Body of pancreas (tissue), 4 donors: ENCODE results near the gene SRGAP1. TPM values are rescaled to one million over a fixed set of nuclear protein-coding genes. Genes with fewer than 3 reads are reported as not detected.

Experiments used
- ATAC-seq: fragments of 150-250 bp; one replicate; pipeline ENCODE4 v1.9.1; 2016
- DNase-seq, 4 donors: peaks; one replicate each; pipeline ENCODE4 v3.0.0-alpha.2; 2019
- H3K27ac ChIP-seq, 4 donors: fragments of 200-600 bp; sonication (generic); 1 replicate in 3 of 4; 2 replicates in 1 of 4; pipeline versions ENCODE4 v1.5.1 to v1.6.1; 2016 to 2019; ENCODE audit warnings: mild to moderate bottlenecking in 1 of 4, mixed read lengths in 1 of 4, moderate library complexity in 1 of 4
- H3K27me3 ChIP-seq, 2 donors: fragments of 200-600 bp; sonication (generic); one replicate each; pipeline ENCODE4 v1.6.0; 2016; ENCODE audit warnings: mild to moderate bottlenecking in 1 of 2
- H3K36me3 ChIP-seq, 2 donors: fragments of 200-600 bp; sonication (generic); replicated peaks in 1 of 2; 2 replicates each; pipeline ENCODE4 v1.5.1; 2016; ENCODE audit warnings: low read depth in 2 of 2; ENCODE audit not compliant: insufficient read depth in 1 of 2
- H3K4me1 ChIP-seq: fragments of 200-600 bp; sonication (generic); one replicate; pipeline ENCODE4 v1.6.0; 2016
- H3K4me3 ChIP-seq, 2 donors: fragments of 200-600 bp; sonication (generic); 1 replicate in 1 of 2; 2 replicates in 1 of 2; pipeline ENCODE4 v1.5.1; 2016 to 2019
- H3K9me3 ChIP-seq, 3 donors: fragments of 200-600 bp; sonication (generic); 1 replicate in 2 of 3; 2 replicates in 1 of 3; pipeline ENCODE4 v1.5.1; 2016
- POLR2A ChIP-seq, 3 donors: fragments of 450-650 bp; IDR thresholded peaks; one replicate each; pipeline ENCODE4 v1.6.1; 2016; ENCODE audit warnings: antibody characterized with exemption in 3 of 3, mild to moderate bottlenecking in 2 of 3
- WGBS, 2 donors: methylation state at CpG; one replicate each; pipeline ENCODE4 v1.1.5; 2017; 5-methylcytosine and 5-hydroxymethylcytosine counted together
- intact Hi-C: fragments of 100-400 bp; cut with DNase I; formaldehyde crosslinking; loops from one replicate; pipeline ENCODE4 v1.15.1; 2023
- total RNA-seq, 2 donors: library from RNA; depleted of rRNA; stranded (reverse); fragments of >200 nt; gene quantifications; one replicate each; pipeline ENCODE4 v1.1.0, GENCODE V29; 2016
- TF ChIP-seq, protein P1 (sequence below), 7 experiments: fragments of 450-650 bp in 4 of 7; fragments of 200-600 bp in 3 of 7; sonication (generic) in 3 of 7; IDR thresholded peaks; one replicate each; pipeline ENCODE4 v1.5.1; 2016 to 2019; ENCODE audit warnings: antibody characterized with exemption in 7 of 7

The SRGAP1 gene
- total RNA-seq, 2 donors from 2014 or later, result 8.8 to 14.8 TPM

DNA sequence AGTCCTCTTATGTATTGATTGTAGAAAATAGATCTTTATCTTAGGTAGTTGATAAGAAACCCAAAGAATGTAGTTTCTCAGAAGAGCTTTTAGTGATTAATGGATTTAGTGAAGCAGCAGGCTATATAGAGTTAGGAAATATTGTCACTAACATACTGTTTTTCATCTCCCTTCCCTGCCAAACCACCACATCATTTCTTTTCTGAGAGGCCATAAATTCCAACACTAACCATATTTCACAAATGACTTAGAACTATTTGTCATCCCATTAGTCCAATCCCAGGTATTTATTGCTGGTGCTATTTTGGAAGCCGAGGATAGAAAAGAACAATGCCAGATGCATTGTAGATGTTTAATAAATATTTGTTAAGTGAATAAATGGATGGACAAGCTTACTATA, 191.9 kb downstream of the SRGAP1 start:
- peaks cover 45% of the 10 kb centered on the region for H3K4me1 ChIP-seq
- peak overlapping the region in 3 of 4 donors; percentile 38 to 73 (median 40) for H3K27ac ChIP-seq
- WGBS, 2 donors, result 68 to 76% methylated on average over 1 of the region's 1 CpG
- no peaks in the 10 kb centered on the region for H3K9me3 ChIP-seq
- no peaks in the 10 kb centered on the region for H3K27me3 ChIP-seq
- H3K4me3 ChIP-seq, result no peak overlapping the region
- TF ChIP-seq, protein P1, sequence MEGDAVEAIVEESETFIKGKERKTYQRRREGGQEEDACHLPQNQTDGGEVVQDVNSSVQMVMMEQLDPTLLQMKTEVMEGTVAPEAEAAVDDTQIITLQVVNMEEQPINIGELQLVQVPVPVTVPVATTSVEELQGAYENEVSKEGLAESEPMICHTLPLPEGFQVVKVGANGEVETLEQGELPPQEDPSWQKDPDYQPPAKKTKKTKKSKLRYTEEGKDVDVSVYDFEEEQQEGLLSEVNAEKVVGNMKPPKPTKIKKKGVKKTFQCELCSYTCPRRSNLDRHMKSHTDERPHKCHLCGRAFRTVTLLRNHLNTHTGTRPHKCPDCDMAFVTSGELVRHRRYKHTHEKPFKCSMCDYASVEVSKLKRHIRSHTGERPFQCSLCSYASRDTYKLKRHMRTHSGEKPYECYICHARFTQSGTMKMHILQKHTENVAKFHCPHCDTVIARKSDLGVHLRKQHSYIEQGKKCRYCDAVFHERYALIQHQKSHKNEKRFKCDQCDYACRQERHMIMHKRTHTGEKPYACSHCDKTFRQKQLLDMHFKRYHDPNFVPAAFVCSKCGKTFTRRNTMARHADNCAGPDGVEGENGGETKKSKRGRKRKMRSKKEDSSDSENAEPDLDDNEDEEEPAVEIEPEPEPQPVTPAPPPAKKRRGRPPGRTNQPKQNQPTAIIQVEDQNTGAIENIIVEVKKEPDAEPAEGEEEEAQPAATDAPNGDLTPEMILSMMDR (IDR thresholded peaks at IDR 0.05), result no peak
- no peak for TF ChIP-seq POLR2A (IDR thresholded peaks at IDR 0.05)
- intact Hi-C loops, result no loop called here
- H3K36me3 ChIP-seq, result no peaks in the 10 kb centered on the region
- DNase-seq (no peak), ATAC-seq (peak; percentile 43)

- Histone ChIP-seq H3K9me3 (no peaks in the 10 kb centered on the region), H3K27me3 (no peaks in the 10 kb centered on the region), H3K36me3 (no peaks in the 10 kb centered on the region), H3K27ac (peak overlapping the region; percentile 58 to 84 (median 74)), H3K4me1 (peaks cover 49% of the 10 kb centered on the region), H3K4me3 (no peak overlapping the region)
- WGBS, 2 donors, result 11 to 20% methylated on average over 7 of the region's 7 CpGs
- no peak for TF ChIP-seq POLR2A (IDR thresholded peaks at IDR 0.05)
- TF ChIP-seq, protein P1 (IDR thresholded peaks at IDR 0.05), result no peak
- ATAC-seq (peak; percentile 77), DNase-seq (peak; percentile 62 to 80 (median 76))
- intact Hi-C loops, result no loop called here
These were observed 194.9 kb downstream of the SRGAP1 start for GRCh38 chr12:64039281-64039871.

DNA sequence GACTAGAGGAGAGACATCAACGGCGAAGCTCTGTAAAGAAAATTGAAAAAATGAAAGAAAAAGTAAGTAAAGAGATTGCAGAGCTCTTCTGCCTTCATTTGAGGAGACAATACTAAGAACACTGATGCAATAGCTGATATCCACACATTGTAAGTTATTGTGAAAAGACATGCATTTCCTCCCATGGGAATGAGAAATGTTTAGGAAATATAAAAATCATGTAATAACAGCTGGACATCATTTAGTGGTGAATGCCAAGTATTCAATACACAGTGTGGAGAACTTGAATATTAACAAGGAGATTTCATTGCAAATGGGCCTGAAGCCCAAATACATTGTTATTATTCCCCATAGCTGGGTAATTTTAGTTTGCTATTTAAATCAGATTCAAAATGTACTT, 198.4 kb downstream of the SRGAP1 start:
- intact Hi-C loops, result no loop called here
- no peak for TF ChIP-seq POLR2A (IDR thresholded peaks at IDR 0.05)
- TF ChIP-seq, protein P1 (IDR thresholded peaks at IDR 0.05), result no peak
- DNase-seq (no peak), ATAC-seq (no peak)
- H3K4me3 ChIP-seq, result no peak overlapping the region
- no peak overlapping the region for H3K27ac ChIP-seq
- WGBS, 2 donors, result 77 to 83% methylated on average over 2 of the region's 2 CpGs
- no peaks in the 10 kb centered on the region for H3K27me3 ChIP-seq
- peaks cover 26% of the 10 kb centered on the region for H3K4me1 ChIP-seq
- H3K9me3 ChIP-seq, result no peaks in the 10 kb centered on the region
- H3K36me3 ChIP-seq, result no peaks in the 10 kb centered on the region

GRCh38 chr12:64044191-64044590, 199.7 kb downstream of the SRGAP1 start:
- no peak overlapping the region for H3K4me3 ChIP-seq
- no peaks in the 10 kb centered on the region for H3K36me3 ChIP-seq
- H3K9me3 ChIP-seq, result no peaks in the 10 kb centered on the region
- no peak for ATAC-seq
- peaks cover 15% of the 10 kb centered on the region for H3K4me1 ChIP-seq
- no peak for DNase-seq
- whole genome bisulfite sequencing, 2 donors, result 57 to 64% methylated on average over 1 of the region's 1 CpG
- TF ChIP-seq, protein P1 (IDR thresholded peaks at IDR 0.05), result no peak
- TF ChIP-seq POLR2A (IDR thresholded peaks at IDR 0.05), result no peak
- peak overlapping the region in 1 of 4 donors; percentile 16 for H3K27ac ChIP-seq
- intact Hi-C loops, result no loop called here
- H3K27me3 ChIP-seq, result no peaks in the 10 kb centered on the region

GRCh38 chr12:64051057-64051456, 206.6 kb downstream of the SRGAP1 start:
- Histone ChIP-seq H3K27ac (no peak overlapping the region), H3K4me1 (no peaks in the 10 kb centered on the region), H3K27me3 (no peaks in the 10 kb centered on the region), H3K4me3 (no peak overlapping the region), H3K9me3 (no peaks in the 10 kb centered on the region), H3K36me3 (no peaks in the 10 kb centered on the region)
- intact Hi-C loops, result no loop called here
- 46 to 48% methylated on average over 2 of the region's 2 CpGs for WGBS, 2 donors
- no peak for ATAC-seq
- TF ChIP-seq POLR2A (IDR thresholded peaks at IDR 0.05), result no peak
- TF ChIP-seq, protein P1 (IDR thresholded peaks at IDR 0.05), result no peak
- DNase-seq, result no peak
